Measurements from ENCODE around the gene GRAMD1A. TPM values are rescaled to one million over a fixed set of nuclear protein-coding genes. Genes with fewer than 3 reads are reported as not detected.

The GRAMD1A gene
- total RNA-seq, 1 donor from 2014 or later = 38.3 TPM

DNA sequence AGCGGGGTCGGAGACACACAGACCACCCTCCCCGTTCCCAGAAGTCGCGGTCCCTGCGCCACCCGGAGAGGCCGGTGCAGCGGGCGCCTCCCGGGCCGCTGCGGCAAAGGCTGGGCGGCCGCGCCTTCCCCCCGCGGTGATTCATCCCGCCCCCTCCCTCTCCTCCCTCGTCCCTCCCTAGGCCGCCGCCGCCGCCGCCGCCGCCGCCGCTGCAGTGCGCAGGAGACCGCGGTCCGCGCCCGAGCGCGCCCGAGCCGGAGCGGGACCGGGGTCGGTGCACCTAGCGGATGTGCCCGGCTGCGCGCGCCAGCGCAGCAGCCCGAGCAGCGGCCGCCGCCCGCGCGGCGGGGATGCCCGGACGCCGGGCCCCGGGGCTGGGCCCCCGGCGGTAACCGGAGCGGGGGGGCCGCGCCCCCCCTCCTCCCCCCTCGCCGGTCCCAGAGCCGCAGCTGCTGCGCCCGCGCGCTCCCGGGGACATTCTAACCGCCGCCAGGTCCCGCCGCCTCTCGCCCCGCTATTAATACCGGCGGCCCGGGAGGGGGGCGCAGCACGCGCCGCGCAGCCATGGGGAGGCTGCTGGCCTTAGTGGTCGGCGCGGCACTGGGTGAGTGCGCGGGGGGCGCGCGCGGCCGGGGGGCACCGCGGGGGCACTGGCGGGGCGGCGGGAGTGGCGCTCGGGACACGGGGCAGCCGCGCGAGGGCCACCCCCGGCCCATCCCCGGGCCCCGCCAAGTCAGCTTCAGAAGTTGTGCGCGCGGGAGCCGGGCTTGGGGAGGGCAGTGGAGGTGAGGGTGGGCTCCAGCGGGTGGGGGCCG lies 30.3 kb downstream of the GRAMD1A start, which contains the start of gene SCN1B:
SCN1B (plus strand) TSS at position 214 of the 815 bp plus-strand sequence; CDS start at position 565, 351 bp downstream.
- DNase-seq (ENCODE audit: low spot score) = peak; percentile 80

DNA sequence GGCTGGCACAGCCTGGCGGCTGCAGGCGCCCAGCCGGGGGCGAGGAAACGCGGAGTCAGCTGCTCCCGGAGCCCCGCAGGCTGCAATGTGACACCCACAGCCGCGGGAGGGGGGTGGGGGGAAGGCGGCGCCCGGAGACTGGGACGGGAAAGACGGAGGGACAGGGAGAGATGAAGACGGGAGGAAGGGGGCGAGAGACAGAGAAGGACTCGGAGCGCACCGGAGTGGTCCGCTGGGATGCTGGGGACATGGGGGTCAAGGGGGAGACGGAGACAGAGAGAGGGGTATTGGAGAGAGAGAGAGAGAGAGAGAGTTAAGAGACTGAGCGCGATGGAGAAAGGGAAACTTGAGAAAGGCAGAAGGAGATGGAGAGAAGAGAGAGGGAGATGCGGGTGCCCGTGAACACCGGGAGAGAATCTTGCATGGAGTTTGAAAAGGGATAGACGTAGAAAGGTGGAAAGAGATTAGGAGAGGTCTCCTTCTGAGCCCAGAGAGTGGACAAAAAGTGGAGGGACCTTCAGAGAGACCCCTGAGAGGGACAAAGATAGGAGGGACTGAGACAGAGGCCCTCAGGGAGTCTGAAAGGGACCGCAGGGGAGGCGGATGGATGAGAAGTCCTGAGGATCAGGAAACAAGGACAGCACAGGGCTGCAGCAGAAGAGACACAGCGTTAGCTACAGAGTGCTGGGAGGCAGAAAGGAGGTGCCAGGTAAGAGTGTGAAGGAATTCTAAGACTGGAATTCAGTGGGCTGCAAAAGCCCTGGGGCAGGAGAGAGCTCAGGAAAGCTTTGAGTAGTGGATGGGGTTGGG lies 31.2 kb downstream of the GRAMD1A start:
- no peak for DNase-seq (ENCODE audit: low spot score)
- intact Hi-C loops (cut with DNase I) = no loop called here

More for the DNA sequence above, 30.3 kb downstream of the GRAMD1A start, which contains the start of gene SCN1B:
- intact Hi-C loops (cut with DNase I) = no loop called here

DNA sequence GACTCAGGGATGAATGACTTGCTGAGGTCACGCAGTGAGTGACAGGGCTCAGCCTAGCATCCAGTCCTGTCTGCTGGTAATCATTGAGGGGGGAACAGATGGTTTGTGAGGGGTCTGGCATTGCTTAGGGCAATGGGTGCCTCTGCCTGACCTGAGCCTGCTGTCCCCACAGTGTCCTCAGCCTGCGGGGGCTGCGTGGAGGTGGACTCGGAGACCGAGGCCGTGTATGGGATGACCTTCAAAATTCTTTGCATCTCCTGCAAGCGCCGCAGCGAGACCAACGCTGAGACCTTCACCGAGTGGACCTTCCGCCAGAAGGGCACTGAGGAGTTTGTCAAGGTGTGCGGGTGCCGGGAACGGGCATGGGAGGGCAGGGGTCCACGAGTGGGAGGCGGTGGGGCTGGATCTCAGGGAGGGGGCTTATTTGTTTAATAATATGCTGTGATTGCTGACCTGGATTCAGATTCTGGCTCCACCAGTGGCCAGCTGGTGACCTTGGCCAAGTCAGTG lies 32.3 kb downstream of the GRAMD1A start:
- intact Hi-C loops (cut with DNase I) = no loop called here
- no peak for DNase-seq (ENCODE audit: low spot score)

DNA sequence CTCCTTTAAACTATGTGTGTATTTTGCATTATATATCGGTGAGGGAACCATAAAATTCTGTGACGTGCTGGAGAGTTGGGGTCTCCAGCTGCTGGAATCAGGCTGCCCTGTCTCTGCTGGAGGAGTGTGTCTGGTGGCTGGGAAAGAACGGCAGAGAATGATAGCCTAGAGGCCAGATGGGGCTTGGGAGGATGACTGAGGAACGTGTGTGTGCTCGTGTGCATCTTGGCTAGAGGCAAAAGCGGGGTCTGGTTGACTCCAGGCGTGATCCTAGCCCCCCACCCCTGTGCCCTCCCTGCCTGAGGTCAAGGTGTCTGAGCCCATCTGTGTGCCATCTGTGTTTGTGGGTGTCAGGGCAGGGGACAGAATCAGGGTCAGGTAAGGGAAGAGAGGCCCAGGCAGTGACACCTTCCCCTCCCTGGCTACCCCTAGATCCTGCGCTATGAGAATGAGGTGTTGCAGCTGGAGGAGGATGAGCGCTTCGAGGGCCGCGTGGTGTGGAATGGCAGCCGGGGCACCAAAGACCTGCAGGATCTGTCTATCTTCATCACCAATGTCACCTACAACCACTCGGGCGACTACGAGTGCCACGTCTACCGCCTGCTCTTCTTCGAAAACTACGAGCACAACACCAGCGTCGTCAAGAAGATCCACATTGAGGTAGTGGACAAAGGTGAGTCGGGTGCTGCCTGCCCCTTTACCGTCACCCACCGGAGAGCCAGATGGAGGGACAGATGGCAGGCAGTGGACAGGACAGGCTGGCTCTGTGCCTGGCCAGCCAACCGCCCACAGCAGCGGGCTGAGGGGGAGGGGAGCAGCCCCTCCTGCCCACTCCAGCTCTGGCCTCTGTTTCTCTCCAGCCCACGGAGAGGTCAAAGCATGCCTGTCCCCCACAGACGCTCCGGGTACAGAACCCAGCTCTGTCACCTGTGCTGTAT lies 33.2 kb downstream of the GRAMD1A start:
- intact Hi-C loops (cut with DNase I) = no loop called here
- DNase-seq (ENCODE audit: low spot score) = no peak

DNA sequence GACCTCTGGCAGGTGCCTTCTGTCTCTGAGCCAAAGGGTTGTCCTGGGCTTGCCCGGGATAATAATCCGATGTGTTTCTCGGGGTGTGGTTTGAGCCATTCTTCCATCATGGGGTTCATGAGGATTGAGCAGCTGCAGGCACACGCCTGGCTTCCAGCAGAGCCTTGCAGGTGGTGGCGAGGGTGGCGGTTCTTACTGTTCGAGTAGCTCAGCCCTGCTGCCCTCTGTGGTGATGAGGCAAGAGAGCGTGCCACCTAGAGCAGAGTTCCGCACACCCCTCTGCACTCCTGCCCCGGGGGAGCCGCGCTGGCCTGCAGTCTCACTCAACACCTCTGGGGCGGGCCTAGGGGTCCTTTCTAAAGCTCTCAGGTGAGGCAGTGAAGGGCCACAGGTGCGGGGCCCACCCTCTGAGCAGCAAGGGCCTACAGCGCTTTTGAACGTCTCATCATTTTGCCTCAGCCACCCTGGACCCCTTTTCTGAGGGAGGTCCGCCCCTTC lies 33.9 kb downstream of the GRAMD1A start:
- intact Hi-C loops (cut with DNase I) = no loop called here
- DNase-seq (ENCODE audit: low spot score) = no peak

DNA sequence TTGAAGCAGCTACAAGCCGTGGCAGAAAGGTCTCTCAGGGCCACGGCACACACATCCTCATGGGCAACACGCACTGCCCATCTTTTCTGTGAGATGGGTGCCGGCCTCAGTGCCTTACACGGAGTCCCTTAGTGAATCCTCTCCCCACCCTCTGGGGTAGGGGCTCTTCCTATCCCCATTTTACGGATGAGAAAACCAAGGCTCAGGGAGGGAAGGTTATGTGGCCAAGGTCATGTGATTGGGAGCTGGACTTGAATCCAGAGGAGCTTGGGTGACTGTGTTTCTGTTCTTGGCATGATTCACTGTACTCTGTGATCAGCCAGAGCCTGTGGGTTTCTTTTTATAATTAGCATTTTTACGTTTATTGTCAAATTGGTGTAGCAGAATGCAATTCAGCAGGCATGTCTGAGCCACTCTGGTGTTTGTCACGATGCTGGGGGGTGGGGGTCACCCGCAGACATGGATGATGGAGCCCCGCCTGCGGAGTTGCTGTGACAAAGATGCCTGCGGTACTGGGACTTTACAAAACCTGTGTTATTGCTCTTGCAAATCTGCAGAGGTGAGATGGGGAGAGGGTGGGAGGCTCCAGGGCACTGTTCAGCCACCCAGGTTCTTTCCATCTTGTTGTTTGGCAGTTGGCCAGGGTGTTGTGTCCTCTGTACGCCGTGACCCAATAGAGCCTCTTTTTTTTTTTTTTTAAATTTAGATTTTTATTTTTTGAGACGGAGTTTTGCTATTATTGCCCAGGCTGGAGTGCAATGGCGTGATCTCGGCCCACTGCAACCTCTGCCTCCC lies 34.7 kb downstream of the GRAMD1A start:
- intact Hi-C loops (cut with DNase I) = no loop called here
- DNase-seq (ENCODE audit: low spot score) = no peak

DNA sequence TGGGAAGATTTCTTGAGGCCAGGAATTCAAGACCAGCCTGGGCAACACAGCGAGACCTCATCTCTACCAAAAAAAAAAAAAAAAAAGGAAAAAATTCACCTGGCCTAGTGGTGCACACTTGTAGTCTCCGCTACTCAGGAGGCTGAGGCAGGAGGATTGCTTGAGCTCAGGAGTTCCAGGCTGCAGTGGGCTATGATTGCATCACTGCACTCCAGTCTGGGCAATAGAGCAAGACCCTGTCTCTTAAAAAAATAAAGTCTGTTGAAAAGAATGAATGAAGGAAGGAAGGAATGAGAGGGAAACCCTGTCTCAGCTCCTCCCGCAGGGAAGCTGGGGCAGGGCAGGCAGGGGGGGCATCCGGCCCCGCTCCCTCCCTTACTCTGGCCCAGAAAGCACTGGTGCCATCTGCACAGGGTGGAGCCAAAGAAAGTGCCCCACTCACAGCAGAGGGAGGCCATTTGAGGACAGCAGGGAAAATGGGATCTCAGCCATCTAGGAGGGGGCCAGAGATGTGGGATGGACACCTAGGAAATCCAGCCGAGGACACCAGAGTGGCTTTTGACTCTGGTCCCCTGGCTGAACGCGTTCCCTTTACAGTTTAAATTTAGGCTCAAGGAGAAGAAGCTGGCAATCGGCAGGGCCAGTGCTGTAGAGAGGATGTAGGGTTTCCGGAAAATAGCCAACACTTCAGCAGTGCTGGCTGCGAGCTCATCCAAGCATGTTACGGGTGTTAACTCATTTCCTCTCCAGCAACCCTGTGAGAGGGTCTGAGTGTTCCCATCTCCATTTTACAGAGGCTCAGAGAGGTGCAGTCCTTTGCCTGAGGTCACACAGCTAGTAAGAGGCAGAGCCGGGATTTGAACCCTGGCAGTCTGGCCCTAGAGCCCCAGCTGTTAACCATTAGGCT lies 37.8 kb downstream of the GRAMD1A start:
- intact Hi-C loops (cut with DNase I) = no loop called here
- DNase-seq (ENCODE audit: low spot score) = no peak

DNA sequence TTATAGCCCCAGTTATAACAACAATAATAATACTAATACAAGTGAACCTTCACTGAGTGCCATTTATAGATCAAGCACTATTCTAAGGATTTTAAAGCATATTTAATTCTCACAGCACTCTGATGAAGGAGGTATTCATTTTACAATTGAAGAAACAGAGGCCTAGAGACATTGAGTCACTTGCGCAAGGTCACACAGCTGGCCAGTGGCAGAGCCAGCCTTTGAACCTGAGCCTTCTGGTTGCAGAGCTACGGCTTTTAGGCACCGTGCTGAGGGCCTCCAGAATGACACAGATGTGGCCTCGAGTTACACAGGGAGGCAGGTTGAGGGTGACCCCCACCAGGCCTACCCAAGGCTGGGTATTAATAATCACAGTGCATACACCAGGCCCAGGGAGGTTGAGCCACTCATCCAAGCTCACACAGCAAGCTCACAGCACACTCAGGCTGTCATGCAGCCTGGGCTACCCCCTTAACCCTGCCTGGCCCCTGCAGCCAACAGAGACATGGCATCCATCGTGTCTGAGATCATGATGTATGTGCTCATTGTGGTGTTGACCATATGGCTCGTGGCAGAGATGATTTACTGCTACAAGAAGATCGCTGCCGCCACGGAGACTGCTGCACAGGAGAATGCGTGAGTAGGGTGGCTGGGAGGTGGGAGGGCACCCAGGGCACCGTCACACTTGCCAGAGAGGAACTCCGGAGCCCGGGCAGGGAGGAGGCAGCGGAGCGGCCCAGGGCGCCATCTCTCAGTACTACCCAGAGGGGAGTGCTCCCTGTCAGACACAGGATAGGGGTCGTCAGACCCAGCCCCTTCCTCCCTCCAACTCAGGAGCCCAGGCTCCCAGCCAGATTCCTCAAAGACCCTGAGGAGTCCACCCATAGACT lies 38.7 kb downstream of the GRAMD1A start:
- intact Hi-C loops (cut with DNase I) = no loop called here
- DNase-seq (ENCODE audit: low spot score) = no peak

DNA sequence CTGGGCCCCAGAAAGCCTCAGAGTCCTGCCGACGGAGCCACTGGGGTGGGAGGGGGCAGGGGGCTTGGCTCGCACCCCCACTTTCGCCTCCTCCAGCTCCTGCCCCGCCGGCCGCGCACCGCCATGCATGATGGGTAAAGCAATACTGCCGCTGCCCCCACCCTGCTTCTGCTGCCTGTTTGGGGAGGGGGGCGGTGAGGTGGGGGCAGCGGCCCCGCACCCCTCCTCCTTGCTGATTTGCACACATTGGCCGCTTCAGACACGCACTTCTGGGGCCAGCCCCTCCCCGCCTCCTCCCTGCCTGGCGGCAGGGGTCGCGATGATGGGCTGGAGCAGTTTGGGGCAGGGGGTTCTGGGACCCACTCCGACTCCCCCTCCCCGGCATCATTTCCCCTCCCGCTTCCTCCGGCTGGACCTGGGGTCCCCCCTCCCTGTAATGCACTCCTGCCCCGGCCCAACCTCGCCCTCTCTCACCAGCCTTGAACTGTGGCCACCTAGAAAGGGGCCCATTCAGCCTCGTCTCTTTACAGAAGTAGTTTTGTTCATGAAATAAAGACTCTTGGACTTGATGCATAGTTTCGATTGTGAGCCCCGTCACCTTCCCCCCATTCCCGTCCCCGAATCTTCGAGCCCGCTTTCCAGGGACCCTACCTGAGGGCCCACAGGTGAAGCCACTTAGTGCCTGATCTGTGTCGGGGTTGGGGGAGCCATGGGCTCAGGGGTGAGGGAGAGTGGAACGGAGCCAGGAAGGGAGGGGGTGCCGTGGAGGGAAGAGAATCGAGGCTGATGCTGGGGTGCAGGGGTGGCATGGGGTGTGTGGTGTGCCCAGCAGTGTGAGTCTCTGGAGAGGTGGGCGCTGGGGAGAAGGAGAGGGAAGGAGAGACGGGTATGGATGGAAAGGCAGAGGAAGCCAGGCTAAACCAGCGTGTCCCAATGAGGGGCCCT lies 40.0 kb downstream of the GRAMD1A start:
- intact Hi-C loops (cut with DNase I) = loop anchor here (2.0 kb wide), 1 partner anchor 99 kb away; the partner anchor contains the start of gene FXYD1
- DNase-seq (ENCODE audit: low spot score) = no peak

DNA sequence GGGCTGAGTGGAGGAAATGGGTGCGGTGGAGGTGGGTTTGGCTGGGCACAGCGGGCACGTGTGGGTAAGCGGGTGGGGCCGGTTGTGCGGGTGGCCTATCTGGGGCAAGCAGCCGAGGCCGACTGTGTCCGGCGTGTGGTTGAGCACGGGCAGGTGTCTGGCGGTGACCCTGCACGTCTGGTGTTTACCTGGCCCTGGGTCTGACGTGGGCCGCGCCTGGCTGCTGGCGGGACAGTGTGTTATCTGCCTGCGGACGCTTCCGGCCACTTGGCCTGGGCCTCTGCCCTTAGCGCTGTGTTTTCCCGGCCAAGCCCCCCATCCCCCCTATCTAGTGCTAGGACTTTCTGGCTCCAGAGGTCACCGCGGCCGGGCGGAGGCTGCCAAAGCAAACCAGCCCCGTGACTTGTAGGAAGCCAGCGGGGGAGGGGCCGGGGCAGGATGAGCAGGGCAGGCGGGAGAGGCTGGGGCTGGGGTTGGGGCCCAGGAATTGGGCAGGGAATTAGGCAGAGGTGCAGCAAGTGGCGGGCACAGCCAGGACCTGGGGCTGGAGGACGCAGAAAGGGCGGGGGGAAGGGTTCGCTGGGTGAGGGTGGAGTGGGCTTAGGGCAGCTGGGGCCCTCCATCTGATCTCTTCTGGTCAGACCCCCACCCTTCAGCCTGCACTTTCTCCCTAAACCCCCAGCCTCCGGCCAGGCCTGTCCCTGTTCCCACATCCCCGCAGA lies 40.9 kb downstream of the GRAMD1A start:
- peak; percentile 93 for DNase-seq (ENCODE audit: low spot score)
- intact Hi-C loops (cut with DNase I) = loop anchor here (2.0 kb wide), 1 partner anchor 98 kb away; the partner anchor contains the start of gene FXYD1

DNA sequence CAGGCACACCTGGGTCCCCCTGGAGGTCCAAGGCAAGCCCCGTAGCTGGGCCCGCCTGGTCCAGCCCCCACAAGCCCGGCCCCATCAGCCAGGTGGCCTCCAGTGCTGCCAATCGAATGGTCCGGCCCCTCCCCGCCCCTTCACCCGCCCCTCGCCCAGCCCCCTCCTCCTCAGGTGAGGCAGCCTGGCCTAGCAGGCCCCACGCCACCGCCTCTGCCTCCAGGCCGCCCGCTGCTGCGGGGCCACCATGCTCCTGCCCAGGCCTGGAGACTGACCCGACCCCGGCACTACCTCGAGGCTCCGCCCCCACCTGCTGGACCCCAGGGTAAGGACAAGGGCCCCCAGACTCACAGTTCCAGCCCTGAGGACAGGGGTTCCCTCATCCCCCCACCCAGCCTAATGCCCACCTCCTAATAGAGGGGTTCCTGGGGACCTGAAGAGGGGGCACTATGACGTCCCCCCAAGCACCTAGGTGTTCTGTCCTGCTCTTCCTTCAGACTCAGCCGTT lies 41.5 kb downstream of the GRAMD1A start, which contains the start of gene HPN:
HPN (plus strand) TSS at position 174 of the 508 bp plus-strand sequence. CDS start 786 bp downstream, outside the sequence.
- intact Hi-C loops (cut with DNase I) = loop anchor here (2.0 kb wide), 1 partner anchor 97 kb away; the partner anchor contains the start of gene FXYD1
- no peak for DNase-seq (ENCODE audit: low spot score)

DNA sequence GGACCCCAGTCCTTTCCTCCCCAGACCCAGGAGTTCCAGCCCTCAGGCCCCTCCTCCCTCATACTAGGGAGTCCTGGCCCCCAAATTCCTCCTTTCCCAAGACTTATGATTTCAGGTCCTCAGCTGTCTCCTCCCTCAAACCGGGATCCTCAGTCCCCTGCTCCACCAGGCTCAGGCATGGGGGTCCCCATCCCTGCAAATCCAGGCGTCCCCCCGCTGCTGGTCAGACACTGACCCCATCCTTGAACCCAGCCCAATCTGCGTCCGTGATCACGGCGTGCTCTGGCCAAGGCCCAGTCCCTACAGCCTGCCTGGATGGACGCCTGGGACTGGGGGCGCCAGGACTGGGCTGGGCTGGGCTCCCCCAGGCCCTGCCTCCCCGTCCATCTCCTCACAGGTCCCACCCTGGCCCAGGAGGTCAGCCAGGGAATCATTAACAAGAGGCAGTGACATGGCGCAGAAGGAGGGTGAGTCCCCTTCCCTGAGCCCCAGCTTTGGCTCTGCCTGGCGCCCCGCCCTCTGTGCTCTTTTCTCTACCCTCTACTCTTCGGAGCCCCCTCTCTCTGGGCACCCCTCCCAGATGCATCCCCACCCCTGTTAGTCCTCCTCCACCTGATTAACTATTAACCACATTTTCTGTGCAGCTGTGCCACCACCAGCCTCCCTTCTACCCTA lies 42.1 kb downstream of the GRAMD1A start:
- no peak for DNase-seq (ENCODE audit: low spot score)
- intact Hi-C loops (cut with DNase I) = no loop called here

DNA sequence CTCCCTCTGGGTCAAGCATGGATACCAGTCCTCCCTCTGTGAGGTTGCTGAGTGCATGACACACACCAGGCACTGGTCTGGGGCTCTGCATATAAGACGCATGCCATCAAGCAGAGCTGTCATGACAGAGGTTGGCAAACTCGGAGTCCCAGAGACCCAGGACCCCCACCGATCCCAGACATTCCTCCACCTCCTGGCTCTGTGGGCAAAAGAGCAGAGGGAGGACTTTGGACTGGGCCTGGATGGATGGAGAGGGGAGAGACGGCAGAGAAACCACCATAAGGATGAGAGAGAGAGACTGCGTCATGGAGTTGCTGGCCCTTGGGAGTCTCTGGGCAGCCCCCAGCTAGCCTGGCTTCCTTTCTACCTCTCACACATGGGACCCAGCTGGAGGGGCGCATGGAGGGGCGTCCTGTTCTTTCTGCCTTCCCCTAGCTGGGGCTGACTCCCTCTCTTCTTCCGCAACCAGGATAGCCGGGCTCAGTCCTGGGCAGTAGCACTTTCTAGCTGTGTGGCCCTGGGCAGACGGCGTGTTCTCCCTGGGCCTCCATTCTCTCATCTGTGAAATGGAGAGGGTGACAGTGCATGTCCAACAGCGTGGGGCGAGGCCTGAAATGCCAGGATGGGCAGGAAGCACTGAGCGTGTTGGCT lies 43.0 kb downstream of the GRAMD1A start:
- DNase-seq (ENCODE audit: low spot score) = no peak

More for the DNA sequence above, 43.0 kb downstream of the GRAMD1A start:
- intact Hi-C loops (cut with DNase I) = no loop called here

All from cardiac septum (tissue), 1 donor.